ENCODE data around the gene SNX33.

Gene SNX33

GRCh38 chr15:75656813-75657212 is 9.1 kb downstream of the SNX33 start:
- no peak for DNase-seq (ENCODE audit: low read depth)
- H3K4me3 ChIP-seq (ENCODE audit: low read depth, low read length) = no peak overlapping the region
- no peak for TF ChIP-seq MAX (IDR thresholded peaks at IDR 0.05; ENCODE audit: low read depth, low read length)

GRCh38 chr15:75659141-75659771 is 11.5 kb downstream of the SNX33 start:
- DNase-seq (ENCODE audit: low read depth) = no peak
- TF ChIP-seq CTCF (IDR thresholded peaks at IDR 0.05; ENCODE audit: low read depth, low read length) (no peak), MYC (IDR thresholded peaks at IDR 0.05; ENCODE audit: low read depth, low read length) (no peak), MAX (IDR thresholded peaks at IDR 0.05; ENCODE audit: low read depth, low read length) (no peak), POLR2A (IDR thresholded peaks at IDR 0.05; ENCODE audit: extremely low read depth, insufficient read length) (no peak)
- no peak overlapping the region for H3K4me3 ChIP-seq (ENCODE audit: low read depth, low read length)

- H3K4me3 ChIP-seq (ENCODE audit: low read depth, low read length) = no peak overlapping the region
- TF ChIP-seq CTCF (IDR thresholded peaks at IDR 0.05; ENCODE audit: low read depth, low read length) (no peak), MYC (IDR thresholded peaks at IDR 0.05; ENCODE audit: low read depth, low read length) (no peak)
- DNase-seq (ENCODE audit: low read depth) = no peak
These were observed 12.4 kb downstream of the SNX33 start for GRCh38 chr15:75659928-75660645.

GRCh38 chr15:75661100-75661755 is 13.5 kb downstream of the SNX33 start:
- H3K4me3 ChIP-seq (ENCODE audit: low read depth, low read length) = no peak overlapping the region
- DNase-seq (ENCODE audit: low read depth) = peak; percentile 35
- no peak for TF ChIP-seq POLR2A (IDR thresholded peaks at IDR 0.05; ENCODE audit: extremely low read depth, insufficient read length)
- no peak for TF ChIP-seq MAX (IDR thresholded peaks at IDR 0.05; ENCODE audit: low read depth, low read length)
- no peak for TF ChIP-seq MYC (IDR thresholded peaks at IDR 0.05; ENCODE audit: low read depth, low read length)
- TF ChIP-seq CTCF (IDR thresholded peaks at IDR 0.05; ENCODE audit: low read depth, low read length) = no peak

GRCh38 chr15:75661756-75662140 is 14.0 kb downstream of the SNX33 start:
- TF ChIP-seq MAX (IDR thresholded peaks at IDR 0.05; ENCODE audit: low read depth, low read length) (no peak), POLR2A (IDR thresholded peaks at IDR 0.05; ENCODE audit: extremely low read depth, insufficient read length) (no peak), CTCF (IDR thresholded peaks at IDR 0.05; ENCODE audit: low read depth, low read length) (no peak), MYC (IDR thresholded peaks at IDR 0.05; ENCODE audit: low read depth, low read length) (no peak)
- no peak overlapping the region for H3K4me3 ChIP-seq (ENCODE audit: low read depth, low read length)

GRCh38 chr15:75662823-75663519 is 15.3 kb downstream of the SNX33 start:
- no peak overlapping the region for H3K4me3 ChIP-seq (ENCODE audit: low read depth, low read length)
- no peak for DNase-seq (ENCODE audit: low read depth)
- TF ChIP-seq MYC (IDR thresholded peaks at IDR 0.05; ENCODE audit: low read depth, low read length) (no peak), MAX (IDR thresholded peaks at IDR 0.05; ENCODE audit: low read depth, low read length) (no peak), POLR2A (IDR thresholded peaks at IDR 0.05; ENCODE audit: extremely low read depth, insufficient read length) (no peak), CTCF (IDR thresholded peaks at IDR 0.05; ENCODE audit: low read depth, low read length) (no peak)

More at GRCh38 chr15:75661756-75662140, 14.0 kb downstream of the SNX33 start:
- no peak for DNase-seq (ENCODE audit: low read depth)

All from NB4 (cell line).